ENCODE data around the gene NALCN. TPM values are rescaled to one million over a fixed set of nuclear protein-coding genes. Genes with fewer than 3 reads are reported as not detected.

NALCN gene
- total and polyA plus RNA-seq, 7 experiments from 2014 or later: not detected

DNA sequence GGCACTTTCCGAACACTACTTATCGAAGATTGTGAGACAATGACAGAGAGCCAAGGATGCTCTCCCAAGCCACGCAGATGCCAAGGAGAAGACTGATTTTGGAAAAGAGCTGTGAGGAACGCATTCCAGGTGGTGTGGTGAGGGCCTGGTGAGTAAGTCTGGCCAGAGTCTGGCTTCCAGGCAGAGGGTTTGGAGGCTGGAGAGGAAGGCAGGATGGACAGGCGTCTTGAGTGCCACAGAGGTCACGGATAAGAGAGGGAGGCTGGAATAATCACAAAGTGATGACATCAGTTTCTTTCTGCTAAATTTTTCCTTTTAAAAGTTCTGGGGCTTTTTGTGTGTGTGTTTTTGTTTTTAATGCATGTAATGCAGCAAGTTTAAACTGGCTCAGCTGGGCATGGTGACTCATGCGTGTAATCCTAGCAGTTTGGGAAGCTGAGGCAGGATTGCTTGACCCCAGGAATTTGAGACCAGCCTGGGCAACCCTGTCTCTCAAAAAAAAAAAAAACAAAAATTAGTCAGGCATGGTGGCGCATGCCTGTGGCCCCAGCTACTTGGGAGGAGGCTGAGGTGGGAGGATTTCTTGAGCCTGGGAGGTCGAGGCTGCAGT, 235.1 kb downstream of the NALCN start:
- Mint-ChIP-seq H3K36me3 (no peaks in the 10 kb centered on the region), H3K4me3 (no peak overlapping the region), H3K27ac (no peak overlapping the region), H3K4me1 (no peaks in the 10 kb centered on the region), H3K27me3 (peaks cover 0 to 25% (median 9%) of the 10 kb centered on the region in 5 donors), H3K9me3 (no peaks in the 10 kb centered on the region)
- H3K9me3 ChIP-seq (ENCODE audit: control insufficient read depth in 2 of 3, low read length in 3 of 3): no peaks in the 10 kb centered on the region
- H3K27ac ChIP-seq (ENCODE audit: low read depth, low read length): no peak overlapping the region
- no peak for DNase-seq
- POLR2A ChIA-PET: no interaction called here
- no peak overlapping the region for H3K4me3 ChIP-seq (ENCODE audit: low read length)
- no peaks in the 10 kb centered on the region for H3K36me3 ChIP-seq (ENCODE audit: control insufficient read depth in 2 of 3, insufficient read depth in 3 of 3, low read length in 3 of 3)
- intact Hi-C loops (cut with micrococcal nuclease): no loop called here
- ATAC-seq: no peak
- no peaks in the 10 kb centered on the region for H3K4me1 ChIP-seq (ENCODE audit: control insufficient read depth in 2 of 2, insufficient read depth in 2 of 2, low read length in 2 of 2)
- CTCF ChIA-PET: no interaction called here
- no peaks in the 10 kb centered on the region for H3K27me3 ChIP-seq (ENCODE audit: control insufficient read depth in 2 of 2, insufficient read depth in 2 of 2, low read length in 2 of 2)

DNA sequence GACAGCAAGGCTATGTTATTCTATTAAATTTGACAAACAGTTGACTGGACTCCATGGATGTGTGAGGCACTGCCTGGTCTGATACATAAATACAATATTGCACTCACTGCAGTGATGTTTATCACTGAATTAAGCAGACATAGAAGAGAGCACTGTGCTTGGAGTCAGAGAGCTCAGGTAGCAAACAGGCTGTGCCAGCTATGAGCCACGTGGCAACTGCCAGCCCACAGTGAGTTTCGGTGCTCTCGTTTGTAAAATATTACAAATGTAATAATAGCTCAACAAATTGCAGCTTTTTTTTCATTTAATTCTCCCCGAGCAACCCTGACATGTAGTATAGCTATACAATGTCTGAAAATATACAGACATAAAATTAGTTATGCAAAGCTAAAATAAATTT, 237.3 kb downstream of the NALCN start:
- ATAC-seq: no peak
- H3K4me1 Mint-ChIP-seq: no peaks in the 10 kb centered on the region
- no peaks in the 10 kb centered on the region for H3K9me3 ChIP-seq (ENCODE audit: control insufficient read depth in 2 of 3, low read length in 3 of 3)
- no peak overlapping the region for H3K27ac ChIP-seq (ENCODE audit: low read depth, low read length)
- ChIA-PET POLR2A (no interaction called here), CTCF (no interaction called here)
- no peaks in the 10 kb centered on the region for H3K36me3 Mint-ChIP-seq
- intact Hi-C loops (cut with micrococcal nuclease): no loop called here
- peaks cover 0 to 19% (median 5%) of the 10 kb centered on the region in 5 donors for H3K27me3 Mint-ChIP-seq
- H3K27ac Mint-ChIP-seq: no peak overlapping the region
- H3K4me3 Mint-ChIP-seq: no peak overlapping the region
- no peaks in the 10 kb centered on the region for H3K4me1 ChIP-seq (ENCODE audit: control insufficient read depth in 2 of 2, insufficient read depth in 2 of 2, low read length in 2 of 2)
- no peaks in the 10 kb centered on the region for H3K36me3 ChIP-seq (ENCODE audit: control insufficient read depth in 2 of 3, insufficient read depth in 3 of 3, low read length in 3 of 3)
- H3K9me3 Mint-ChIP-seq: no peaks in the 10 kb centered on the region
- H3K27me3 ChIP-seq (ENCODE audit: control insufficient read depth in 2 of 2, insufficient read depth in 2 of 2, low read length in 2 of 2): no peaks in the 10 kb centered on the region
- no peak for DNase-seq
- H3K4me3 ChIP-seq (ENCODE audit: low read length): no peak overlapping the region

DNA sequence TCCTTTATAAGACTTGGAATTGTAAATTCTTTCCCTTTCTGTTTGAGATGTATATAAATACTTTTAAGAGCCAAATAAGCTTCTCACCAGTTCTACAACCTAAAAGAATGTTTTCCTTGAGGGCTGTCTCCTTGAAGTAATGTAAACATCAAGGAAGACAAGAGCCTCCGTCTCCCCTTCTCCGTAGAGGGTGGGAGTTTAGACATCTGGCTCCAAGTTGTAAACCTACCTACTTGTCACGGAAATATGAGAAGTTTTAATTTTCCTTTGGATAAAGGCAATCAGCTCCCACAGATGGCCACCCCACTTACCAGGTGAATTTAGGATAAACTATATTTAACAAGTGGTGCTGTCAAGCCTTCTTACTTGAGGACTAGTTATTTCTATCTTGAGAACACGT, 237.9 kb downstream of the NALCN start:
- ATAC-seq (no peak), DNase-seq (no peak)
- no peak overlapping the region for H3K4me3 Mint-ChIP-seq
- no peak overlapping the region for H3K27ac Mint-ChIP-seq
- H3K36me3 ChIP-seq (ENCODE audit: control insufficient read depth in 2 of 3, insufficient read depth in 3 of 3, low read length in 3 of 3): no peaks in the 10 kb centered on the region
- H3K36me3 Mint-ChIP-seq: no peaks in the 10 kb centered on the region
- no peak overlapping the region for H3K27ac ChIP-seq (ENCODE audit: low read depth, low read length)
- ChIA-PET CTCF (no interaction called here), POLR2A (no interaction called here)
- H3K4me3 ChIP-seq (ENCODE audit: low read length): no peak overlapping the region
- no peaks in the 10 kb centered on the region for H3K9me3 ChIP-seq (ENCODE audit: control insufficient read depth in 2 of 3, low read length in 3 of 3)
- H3K4me1 ChIP-seq (ENCODE audit: control insufficient read depth in 2 of 2, insufficient read depth in 2 of 2, low read length in 2 of 2): no peaks in the 10 kb centered on the region
- no peaks in the 10 kb centered on the region for H3K4me1 Mint-ChIP-seq
- no peaks in the 10 kb centered on the region for H3K9me3 Mint-ChIP-seq
- peaks cover 0 to 19% (median 5%) of the 10 kb centered on the region in 5 donors for H3K27me3 Mint-ChIP-seq
- no peaks in the 10 kb centered on the region for H3K27me3 ChIP-seq (ENCODE audit: control insufficient read depth in 2 of 2, insufficient read depth in 2 of 2, low read length in 2 of 2)
- intact Hi-C loops (cut with micrococcal nuclease): no loop called here

DNA sequence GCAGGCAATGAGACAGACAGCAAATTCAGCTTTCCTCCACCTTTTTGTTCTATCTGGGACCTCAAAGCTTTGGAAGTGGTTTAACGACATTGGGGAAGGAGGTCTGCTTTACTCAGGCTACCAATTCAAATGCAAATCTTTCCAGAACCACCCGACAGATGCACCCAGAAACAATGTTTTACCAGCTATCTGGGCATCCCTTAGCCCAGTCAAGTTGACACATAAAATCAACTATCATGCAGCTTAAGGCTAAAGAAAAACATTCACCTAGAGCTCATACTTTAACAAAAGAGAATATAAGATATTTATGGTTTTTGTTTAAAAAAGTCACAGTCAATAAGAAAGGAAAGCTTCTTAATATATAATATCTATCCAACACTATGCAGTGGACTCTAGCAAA, 246.0 kb downstream of the NALCN start:
- no peak for ATAC-seq
- Mint-ChIP-seq H3K4me3 (no peak overlapping the region), H3K36me3 (peaks cover 0 to 4% (median 0%) of the 10 kb centered on the region in 5 donors), H3K4me1 (no peaks in the 10 kb centered on the region), H3K27me3 (peaks cover 0 to 31% (median 20%) of the 10 kb centered on the region in 5 donors), H3K27ac (no peak overlapping the region), H3K9me3 (peaks cover 0 to 3% (median 0%) of the 10 kb centered on the region in 11 donors)
- H3K27me3 ChIP-seq (ENCODE audit: control insufficient read depth in 2 of 2, insufficient read depth in 2 of 2, low read length in 2 of 2): no peaks in the 10 kb centered on the region
- intact Hi-C loops (cut with micrococcal nuclease): no loop called here
- no peak for DNase-seq
- H3K4me1 ChIP-seq (ENCODE audit: control insufficient read depth in 2 of 2, insufficient read depth in 2 of 2, low read length in 2 of 2): no peaks in the 10 kb centered on the region
- H3K36me3 ChIP-seq (ENCODE audit: control insufficient read depth in 2 of 3, insufficient read depth in 3 of 3, low read length in 3 of 3): no peaks in the 10 kb centered on the region
- ChIA-PET CTCF (no interaction called here), POLR2A (no interaction called here)
- no peak overlapping the region for H3K4me3 ChIP-seq (ENCODE audit: low read length)
- no peak overlapping the region for H3K27ac ChIP-seq (ENCODE audit: low read depth, low read length)
- H3K9me3 ChIP-seq (ENCODE audit: control insufficient read depth in 2 of 3, low read length in 3 of 3): no peaks in the 10 kb centered on the region

DNA sequence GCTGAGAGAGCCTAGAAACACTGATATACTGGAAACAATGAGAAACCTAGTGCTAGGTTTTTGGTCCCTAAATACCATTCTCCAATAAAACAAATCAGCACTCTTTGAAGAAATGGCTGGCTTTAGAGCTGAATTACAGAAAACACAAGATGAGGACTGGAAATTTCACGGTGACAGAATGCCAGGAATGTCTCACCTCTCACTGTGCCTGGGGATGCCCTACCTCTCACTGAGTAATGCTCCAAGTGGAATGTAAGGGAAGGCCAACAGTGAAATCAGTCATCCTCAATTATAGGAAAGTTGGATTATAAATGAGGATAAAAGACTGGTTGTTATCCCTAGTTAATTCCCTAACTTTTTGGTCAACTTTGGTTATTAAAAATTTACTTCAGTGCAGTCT, 259.0 kb downstream of the NALCN start:
- Mint-ChIP-seq H3K36me3 (no peaks in the 10 kb centered on the region), H3K27me3 (peaks cover 16 to 40% (median 27%) of the 10 kb centered on the region in 5 donors), H3K4me1 (no peaks in the 10 kb centered on the region), H3K27ac (no peak overlapping the region), H3K9me3 (no peaks in the 10 kb centered on the region), H3K4me3 (no peak overlapping the region)
- DNase-seq: no peak
- Histone ChIP-seq H3K4me3 (ENCODE audit: low read length) (no peak overlapping the region), H3K9me3 (ENCODE audit: control insufficient read depth in 2 of 3, low read length in 3 of 3) (no peaks in the 10 kb centered on the region), H3K27me3 (ENCODE audit: control insufficient read depth in 2 of 2, insufficient read depth in 2 of 2, low read length in 2 of 2) (no peaks in the 10 kb centered on the region), H3K27ac (ENCODE audit: low read depth, low read length) (no peak overlapping the region), H3K36me3 (ENCODE audit: control insufficient read depth in 2 of 3, insufficient read depth in 3 of 3, low read length in 3 of 3) (no peaks in the 10 kb centered on the region), H3K4me1 (ENCODE audit: control insufficient read depth in 2 of 2, insufficient read depth in 2 of 2, low read length in 2 of 2) (no peaks in the 10 kb centered on the region)
- ATAC-seq: no peak
- ChIA-PET POLR2A (no interaction called here), CTCF (interaction anchor here (0.9 kb wide), 2 partner anchors 13 to 1299 kb away, joined by 3 read pairs; no protein-coding TSS in a partner anchor)
- intact Hi-C loops (cut with micrococcal nuclease): no loop called here

DNA sequence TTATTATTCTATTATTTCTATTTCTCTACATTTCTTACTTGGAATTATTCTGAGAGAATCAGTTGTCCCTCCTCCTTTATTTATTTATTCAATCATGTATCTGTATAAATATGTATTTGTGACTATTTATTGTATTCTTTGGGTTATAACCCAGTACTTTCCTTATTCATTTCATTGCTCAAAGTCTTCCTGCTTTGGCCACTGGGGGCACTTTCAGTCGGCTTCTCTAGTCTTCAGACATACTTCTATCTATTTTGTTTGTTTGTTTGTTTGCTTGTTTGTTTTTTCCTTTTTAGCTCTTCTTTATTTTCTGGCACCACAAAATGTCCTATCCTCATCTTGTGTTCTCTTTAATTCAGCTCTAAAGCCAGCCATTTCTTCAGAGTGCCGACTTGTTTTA, 260.4 kb downstream of the NALCN start:
- ATAC-seq (no peak), DNase-seq (no peak)
- peaks cover 17 to 34% (median 21%) of the 10 kb centered on the region in 5 donors for H3K27me3 Mint-ChIP-seq
- no peak overlapping the region for H3K4me3 Mint-ChIP-seq
- ChIA-PET CTCF (interaction anchor here (1.0 kb wide), 1 partner anchor 11 kb away, joined by 4 read pairs; no protein-coding TSS in a partner anchor), POLR2A (no interaction called here)
- H3K9me3 Mint-ChIP-seq: no peaks in the 10 kb centered on the region
- intact Hi-C loops (cut with micrococcal nuclease): no loop called here
- H3K9me3 ChIP-seq (ENCODE audit: control insufficient read depth in 2 of 3, low read length in 3 of 3): no peaks in the 10 kb centered on the region
- no peaks in the 10 kb centered on the region for H3K27me3 ChIP-seq (ENCODE audit: control insufficient read depth in 2 of 2, insufficient read depth in 2 of 2, low read length in 2 of 2)
- no peaks in the 10 kb centered on the region for H3K36me3 ChIP-seq (ENCODE audit: control insufficient read depth in 2 of 3, insufficient read depth in 3 of 3, low read length in 3 of 3)
- no peak overlapping the region for H3K4me3 ChIP-seq (ENCODE audit: low read length)
- no peak overlapping the region for H3K27ac ChIP-seq (ENCODE audit: low read depth, low read length)
- H3K27ac Mint-ChIP-seq: no peak overlapping the region
- no peaks in the 10 kb centered on the region for H3K4me1 Mint-ChIP-seq
- H3K4me1 ChIP-seq (ENCODE audit: control insufficient read depth in 2 of 2, insufficient read depth in 2 of 2, low read length in 2 of 2): no peaks in the 10 kb centered on the region
- no peaks in the 10 kb centered on the region for H3K36me3 Mint-ChIP-seq

DNA sequence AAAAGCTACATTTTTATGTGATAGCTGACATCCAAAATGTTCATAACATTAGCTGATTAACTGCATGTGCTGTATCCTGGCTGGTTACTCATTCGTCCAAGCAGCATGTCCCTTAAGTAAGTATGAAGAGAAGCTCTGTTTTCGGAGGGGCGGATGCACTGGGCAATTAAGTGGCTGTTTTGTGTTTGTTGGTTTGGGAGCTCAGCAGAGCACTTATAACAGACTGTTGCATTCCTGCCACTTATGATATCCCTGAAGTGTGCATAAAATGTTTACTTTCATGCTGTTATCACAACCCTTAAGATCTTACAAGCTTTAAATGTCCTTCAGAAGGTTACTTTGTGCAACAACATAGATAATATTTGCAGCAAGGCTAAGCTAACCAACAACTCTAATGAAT, 264.1 kb downstream of the NALCN start:
- Mint-ChIP-seq H3K27me3 (peaks cover 24 to 52% (median 33%) of the 10 kb centered on the region in 5 donors), H3K4me1 (no peaks in the 10 kb centered on the region), H3K4me3 (no peak overlapping the region), H3K9me3 (no peaks in the 10 kb centered on the region), H3K27ac (no peak overlapping the region), H3K36me3 (no peaks in the 10 kb centered on the region)
- CTCF ChIA-PET: interaction anchor here (0.6 kb wide), 1 partner anchor 1577 kb away, joined by 4 read pairs; no protein-coding TSS in a partner anchor
- intact Hi-C loops (cut with micrococcal nuclease): no loop called here
- Histone ChIP-seq H3K27ac (ENCODE audit: low read depth, low read length) (no peak overlapping the region), H3K4me1 (ENCODE audit: control insufficient read depth in 2 of 2, insufficient read depth in 2 of 2, low read length in 2 of 2) (no peaks in the 10 kb centered on the region), H3K27me3 (ENCODE audit: control insufficient read depth in 2 of 2, insufficient read depth in 2 of 2, low read length in 2 of 2) (no peaks in the 10 kb centered on the region), H3K36me3 (ENCODE audit: control insufficient read depth in 2 of 3, insufficient read depth in 3 of 3, low read length in 3 of 3) (no peaks in the 10 kb centered on the region), H3K4me3 (ENCODE audit: low read length) (no peak overlapping the region), H3K9me3 (ENCODE audit: control insufficient read depth in 2 of 3, low read length in 3 of 3) (no peaks in the 10 kb centered on the region)
- POLR2A ChIA-PET: no interaction called here
- ATAC-seq: no peak
- DNase-seq: no peak

All from naive thymus-derived CD4-positive, alpha-beta T cell (primary cell).